GM18511 (cell line): ENCODE results near the gene PLXNA2.

Source experiments
- ATAC-seq: cut with Tn5 transposase; IDR thresholded peaks from one replicate; pipeline ENCODE4 v1.9.1; 2021; ENCODE audit warnings: mild to moderate bottlenecking, moderate library complexity; ENCODE audit not compliant: unreplicated experiment

PLXNA2 gene

DNA sequence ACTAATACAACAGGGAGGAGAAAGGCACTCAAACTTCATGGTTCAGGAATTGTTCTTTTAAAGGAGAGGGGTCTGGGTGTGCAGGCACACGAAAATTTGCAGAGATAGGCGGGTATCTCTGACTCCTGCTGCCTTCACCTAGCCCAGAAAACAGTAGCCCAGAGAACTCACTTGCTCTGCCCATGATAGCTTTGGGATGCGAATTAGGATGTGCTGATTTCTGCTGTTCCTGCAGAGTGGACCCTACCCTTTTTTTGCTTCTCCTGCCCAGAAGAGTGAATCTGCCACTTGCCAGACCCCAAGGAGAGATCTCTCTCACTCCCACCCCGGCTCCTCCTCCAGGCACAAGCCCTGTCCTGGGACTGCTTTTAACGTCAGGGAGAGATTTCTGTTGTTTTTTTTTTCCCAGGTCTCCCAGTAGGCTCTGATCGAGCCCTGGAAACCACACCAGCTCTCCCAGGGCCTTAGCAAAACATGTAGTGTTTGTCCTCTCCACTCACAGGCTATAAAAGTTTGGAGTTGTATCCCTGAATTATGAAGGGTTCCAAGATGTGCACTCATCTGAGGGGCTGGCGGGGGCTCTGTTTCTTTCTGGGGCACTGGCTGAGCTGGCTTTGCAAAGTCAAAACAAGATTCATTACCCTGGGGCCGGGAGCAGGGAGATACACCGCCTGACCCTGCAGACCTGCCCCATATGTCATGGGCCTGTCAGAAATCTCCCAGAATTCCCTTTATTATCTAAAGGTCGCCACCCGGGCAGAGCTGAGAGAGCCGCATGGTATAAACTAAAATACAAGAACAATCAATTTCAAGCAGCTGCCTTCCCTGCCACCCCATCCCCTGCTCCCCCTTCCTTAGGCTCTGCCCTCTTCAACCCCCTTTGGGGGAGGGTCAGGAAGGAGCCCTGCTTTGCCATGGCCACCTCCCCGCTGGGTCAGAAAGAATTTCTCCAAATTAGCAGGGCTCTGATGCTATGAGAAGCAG is 17.9 kb downstream of the PLXNA2 start:
- ATAC-seq, result no peak

DNA sequence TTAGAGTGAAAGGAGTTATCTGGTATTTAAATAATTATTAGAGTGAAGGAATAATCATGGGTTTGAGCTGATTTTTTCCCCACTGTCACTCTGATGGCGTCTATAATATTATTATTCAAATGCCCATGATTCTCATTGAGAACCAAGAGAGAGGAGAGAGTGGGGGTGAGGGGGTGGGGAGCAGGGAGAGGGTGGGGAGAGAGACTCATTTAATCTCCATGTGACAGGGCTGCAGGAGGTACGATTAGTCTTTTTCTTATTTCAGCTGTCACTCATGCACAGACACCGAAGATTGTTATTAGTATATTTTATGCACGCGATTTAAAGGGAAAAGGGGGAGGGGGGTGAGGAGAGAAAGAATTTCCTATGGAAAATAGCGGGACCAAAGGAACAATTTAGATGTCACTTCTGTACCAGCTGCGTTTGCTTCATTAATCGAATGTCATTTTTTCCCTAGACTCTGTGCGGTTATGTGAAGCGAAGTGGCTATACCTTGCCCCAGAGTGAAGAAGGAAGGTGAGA is 19.9 kb downstream of the PLXNA2 start:
- no peak for ATAC-seq

DNA sequence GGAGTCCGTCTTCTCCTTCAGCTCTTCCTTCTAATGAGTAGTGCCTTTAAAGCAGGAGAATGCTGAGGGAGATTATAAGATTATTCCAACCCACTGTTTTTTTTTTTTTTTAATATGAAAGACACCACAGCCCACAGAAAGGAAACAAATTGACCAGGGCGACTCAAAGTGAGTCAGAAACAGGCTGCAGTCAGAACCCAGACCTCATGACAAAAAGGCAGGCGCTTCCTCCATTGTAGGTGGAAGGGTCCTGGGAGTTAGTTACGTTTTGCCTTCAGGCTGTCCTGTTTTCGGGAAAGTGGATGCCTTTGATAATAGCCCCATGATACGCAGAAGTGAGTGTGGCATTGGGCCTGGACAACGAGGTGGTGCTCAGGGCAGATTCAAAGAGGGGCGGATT is 21.0 kb downstream of the PLXNA2 start:
- no peak for ATAC-seq

DNA sequence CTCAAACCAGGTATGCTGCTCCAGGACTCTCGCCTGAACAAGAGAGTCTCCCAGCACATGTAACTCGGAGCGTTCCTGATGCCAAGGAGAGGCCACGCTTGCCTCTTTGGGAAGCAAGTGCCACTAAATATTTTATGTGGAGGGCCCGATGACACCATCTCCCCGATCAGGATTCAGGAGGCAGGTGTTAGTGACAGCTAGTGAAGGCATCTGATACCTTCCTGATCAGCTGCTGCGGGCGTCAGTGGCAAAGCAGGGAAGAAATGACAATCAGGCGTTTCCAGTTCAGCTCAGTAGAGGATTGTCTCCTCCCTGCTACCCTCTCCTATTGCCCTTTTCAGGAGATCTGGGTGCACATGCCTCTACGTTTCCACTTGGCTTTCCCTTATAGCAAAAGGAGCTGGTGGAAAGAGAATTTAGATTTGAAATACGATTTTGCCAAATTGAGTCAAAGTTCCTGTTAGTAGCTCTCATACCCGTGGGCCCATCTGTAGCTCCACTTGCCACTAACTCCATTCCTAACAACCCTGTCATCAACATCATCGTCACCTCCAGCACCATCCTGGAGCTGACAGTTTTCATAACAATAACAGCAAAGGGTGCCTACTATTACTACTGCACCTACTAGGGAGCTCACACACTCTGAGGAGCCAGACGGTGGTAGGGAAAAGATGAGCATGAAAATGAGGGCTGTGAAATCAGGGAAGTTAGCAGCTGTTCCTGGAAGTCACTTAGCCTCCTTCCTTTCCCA is 21.6 kb downstream of the PLXNA2 start:
- ATAC-seq, result no peak

DNA sequence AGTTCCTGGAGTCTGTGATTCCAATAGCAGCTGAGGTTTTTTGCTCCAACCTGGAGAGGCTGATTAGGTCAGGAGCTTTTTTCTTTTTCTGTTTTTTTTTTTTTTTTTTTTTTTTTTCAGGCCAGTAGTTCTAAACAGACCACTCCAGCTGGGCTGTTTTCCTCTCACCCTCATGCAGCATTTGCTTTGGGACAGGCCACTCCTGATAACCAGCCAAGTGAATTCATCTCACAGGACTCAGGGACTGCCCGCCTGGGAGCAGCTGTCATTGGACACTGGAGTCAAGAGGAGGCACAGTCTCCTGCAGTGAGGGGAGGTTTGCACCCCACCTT is 22.9 kb downstream of the PLXNA2 start:
- no peak for ATAC-seq

DNA sequence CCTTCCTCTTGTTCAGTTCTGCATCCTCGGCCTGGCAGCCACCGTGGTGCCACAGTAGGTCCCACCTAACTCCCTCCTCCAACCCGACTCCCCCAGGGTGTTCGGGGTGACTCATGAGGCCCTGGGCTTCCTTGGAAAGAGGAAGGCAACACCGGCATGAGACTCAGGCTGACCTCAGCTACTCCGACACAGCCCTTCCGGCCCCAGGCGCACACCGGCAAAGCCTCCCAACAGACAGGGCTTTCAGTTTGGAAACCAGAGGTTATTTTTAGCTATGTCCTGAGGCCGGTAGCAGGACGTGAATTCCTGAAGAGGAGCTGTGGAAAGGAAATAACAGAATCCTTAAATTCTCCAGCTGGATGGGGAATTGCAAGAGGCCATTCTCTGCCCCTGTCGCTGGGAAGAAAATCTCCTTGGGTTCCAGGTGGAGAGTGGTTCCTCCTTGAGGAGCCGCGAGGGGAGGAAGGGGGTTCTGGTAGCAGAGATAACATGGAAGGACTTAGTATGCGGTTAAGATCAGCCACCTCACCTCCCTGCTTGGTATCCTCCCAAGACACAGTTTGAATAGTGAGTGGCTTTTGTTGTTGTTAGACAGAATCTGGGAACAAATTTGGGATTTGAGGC is 24.4 kb downstream of the PLXNA2 start:
- ATAC-seq, result no peak

DNA sequence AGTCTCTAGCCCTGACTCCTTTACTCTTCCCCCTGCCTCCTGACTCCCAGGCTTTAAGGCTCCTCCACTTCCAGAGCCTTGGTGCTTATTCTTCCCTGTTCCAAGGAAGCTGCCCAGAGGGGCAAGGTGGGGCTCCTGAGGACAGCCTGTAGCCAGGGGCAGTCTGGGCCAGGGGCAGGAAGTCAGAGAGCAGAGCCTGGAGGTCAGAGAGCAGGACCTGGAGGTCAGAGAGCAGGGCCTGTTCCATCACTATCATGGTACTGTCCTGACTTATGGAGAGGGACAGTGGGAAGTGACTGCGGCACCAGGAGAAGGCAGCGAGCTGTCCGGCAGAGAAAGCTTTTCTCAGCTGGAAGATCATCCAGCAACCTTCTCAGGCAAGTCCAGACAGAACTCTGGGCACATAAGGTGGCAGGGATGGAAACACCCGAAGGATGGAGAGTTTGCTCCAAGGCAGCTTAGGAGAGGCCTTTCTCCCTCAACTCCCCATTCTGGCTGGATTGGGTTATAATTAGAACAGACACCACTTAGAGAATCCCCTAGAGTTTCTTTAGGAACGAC is 25.0 kb downstream of the PLXNA2 start:
- no peak for ATAC-seq

DNA sequence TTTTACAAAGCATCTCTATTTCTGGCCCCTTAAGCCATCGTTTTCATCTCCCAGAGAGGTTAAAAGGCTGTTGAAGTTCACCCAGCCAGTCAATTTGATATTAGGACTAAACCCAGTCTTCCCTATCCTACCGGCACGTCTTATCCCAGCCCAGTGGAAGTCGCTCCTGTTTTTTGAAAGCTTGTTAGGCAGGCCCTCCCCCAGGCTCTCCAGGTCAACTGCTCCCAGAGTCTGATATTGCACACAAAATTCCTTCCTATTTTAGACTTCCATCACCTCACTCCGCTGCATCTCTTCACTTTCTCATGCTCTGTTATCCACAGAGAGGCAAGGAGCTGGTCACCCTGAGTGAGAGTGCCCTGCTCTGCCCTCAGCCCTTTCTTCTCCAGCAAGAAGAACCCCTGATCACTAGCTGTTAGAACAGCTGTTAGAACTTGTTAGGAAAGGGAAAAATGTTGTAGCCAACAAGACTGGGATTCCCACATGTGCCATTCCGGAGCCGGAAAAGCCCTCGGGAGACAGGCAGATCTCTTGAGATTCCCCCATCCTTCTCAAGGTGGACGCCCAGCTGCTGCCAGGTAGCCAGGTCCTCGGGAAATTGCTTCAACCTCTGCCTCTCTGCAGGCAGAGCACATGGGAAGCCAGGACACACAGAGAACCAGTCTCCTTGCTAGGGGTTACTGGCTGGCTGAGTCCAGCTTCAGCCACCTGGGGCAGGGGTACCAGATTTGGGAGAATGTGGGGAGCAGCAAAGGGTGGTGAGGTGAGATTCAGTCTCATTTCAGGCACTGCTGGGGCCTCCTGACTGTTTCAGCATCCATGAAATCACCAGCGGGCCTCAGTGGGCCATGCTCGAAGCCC is 25.7 kb downstream of the PLXNA2 start:
- ATAC-seq, result no peak

DNA sequence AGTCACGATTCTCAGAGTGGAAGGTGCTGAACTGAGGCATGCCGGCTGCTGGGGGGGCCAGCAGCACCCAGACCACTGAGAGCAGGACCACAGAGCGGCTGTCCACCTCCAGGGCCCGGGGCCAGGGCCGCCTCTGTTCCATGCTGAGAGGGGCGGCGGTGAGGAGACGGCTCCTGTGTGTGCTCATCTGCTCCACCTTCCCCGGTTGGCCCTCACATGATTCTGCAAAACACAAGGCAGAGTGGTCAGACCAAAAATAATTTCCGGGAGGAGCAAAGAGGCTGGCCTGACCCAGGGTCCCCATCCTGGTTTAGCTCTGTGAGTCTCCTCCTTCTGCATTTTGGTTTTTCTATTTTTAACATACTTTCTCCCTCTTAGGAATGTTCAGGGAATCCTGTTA is 26.4 kb downstream of the PLXNA2 start:
- ATAC-seq, result no peak

DNA sequence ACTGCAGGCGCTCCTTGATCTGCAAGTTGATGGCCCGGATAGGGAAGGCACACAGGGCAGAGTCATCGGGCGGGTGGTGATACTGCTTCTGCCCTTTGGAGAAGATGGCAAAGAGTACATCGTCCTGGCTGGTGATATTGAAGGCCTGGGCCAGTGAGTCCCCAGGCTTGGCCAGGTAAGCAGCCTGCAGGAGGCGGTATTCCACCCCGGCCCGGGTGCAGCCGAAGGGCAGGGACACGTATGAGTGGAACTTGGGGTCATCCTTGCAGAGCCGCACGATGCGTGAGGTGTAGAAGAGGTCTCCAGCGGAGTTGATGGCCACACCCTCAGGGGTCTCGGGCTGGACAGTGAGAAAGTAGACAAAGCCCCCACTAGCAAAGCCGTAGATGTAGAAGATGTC is 27.4 kb downstream of the PLXNA2 start:
- ATAC-seq, result no peak

DNA sequence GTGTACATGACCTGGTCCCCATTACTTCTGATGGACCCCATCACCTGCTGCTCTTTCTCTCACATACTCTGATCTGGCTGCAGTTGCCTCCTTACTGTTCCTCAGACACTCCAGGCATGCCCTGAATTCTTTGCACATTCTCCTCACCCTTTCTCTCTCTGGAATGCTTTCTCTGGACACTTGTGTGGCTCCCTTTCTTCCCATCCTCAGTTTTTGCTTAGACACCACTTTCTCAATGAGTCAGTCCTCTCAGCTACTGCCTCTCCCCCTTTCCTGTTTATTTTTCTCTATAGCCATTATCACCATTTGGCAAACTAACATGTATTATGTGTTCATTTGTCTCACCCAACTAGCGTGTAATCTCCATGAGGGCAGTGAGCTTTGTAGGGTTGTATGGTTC is 28.1 kb downstream of the PLXNA2 start:
- ATAC-seq, result no peak

DNA sequence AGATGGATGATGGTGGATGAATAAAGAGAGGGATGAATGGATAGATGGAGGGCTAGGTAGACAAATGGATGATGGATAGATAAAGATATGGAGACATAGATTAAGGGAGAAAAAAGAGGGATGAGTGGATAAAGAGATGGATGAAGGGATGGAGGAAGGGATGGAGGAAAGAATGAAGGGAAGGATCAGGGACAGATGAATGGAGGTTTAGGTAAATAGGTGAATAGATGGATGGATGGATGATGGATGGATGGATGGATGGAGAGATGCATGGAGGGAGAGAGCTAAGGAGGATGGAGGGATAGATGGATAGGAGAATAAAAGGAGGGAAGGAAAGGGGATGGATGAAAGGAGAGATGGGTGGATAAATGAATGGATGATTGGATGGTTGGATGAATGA is 28.8 kb downstream of the PLXNA2 start:
- no peak for ATAC-seq

DNA sequence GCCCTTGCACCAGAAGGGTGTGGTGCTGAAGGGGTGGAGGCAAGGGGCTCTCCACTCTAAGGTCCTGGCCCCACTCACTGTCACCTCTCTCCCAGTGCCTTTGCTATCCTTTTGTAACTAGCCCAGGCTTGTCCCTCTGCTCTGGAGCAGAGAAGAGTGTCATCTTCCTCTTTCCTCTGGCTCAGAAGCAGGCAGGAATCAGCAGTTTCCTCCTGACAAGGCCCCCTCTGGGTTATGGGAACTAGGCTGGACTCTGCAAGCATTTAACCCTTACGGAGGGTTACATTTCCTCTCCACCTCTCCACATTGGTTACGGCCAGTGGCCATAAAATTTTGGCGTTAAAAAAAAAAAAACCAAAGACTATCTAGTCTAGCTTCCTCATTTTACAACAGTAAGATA is 30.4 kb downstream of the PLXNA2 start:
- ATAC-seq, result no peak

DNA sequence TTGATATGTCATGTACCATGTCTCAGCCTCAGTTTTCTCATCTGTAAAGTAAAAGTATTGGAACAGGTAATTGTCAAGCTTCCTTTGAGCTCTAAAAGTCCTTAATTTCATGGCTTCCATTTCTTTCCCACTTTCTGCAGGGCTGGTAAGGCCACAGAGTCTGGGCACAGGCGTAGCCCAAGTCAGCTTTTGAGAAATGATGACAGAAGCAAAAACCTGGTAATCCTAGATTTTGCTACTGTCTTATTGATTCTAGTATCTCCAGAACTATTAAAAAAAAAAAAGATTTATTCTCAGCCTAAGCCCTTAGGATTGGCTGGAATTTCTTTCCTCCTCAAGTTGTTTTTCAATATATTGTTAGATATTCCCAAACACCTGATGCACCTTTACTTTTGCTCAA is 31.3 kb downstream of the PLXNA2 start:
- ATAC-seq, result no peak

DNA sequence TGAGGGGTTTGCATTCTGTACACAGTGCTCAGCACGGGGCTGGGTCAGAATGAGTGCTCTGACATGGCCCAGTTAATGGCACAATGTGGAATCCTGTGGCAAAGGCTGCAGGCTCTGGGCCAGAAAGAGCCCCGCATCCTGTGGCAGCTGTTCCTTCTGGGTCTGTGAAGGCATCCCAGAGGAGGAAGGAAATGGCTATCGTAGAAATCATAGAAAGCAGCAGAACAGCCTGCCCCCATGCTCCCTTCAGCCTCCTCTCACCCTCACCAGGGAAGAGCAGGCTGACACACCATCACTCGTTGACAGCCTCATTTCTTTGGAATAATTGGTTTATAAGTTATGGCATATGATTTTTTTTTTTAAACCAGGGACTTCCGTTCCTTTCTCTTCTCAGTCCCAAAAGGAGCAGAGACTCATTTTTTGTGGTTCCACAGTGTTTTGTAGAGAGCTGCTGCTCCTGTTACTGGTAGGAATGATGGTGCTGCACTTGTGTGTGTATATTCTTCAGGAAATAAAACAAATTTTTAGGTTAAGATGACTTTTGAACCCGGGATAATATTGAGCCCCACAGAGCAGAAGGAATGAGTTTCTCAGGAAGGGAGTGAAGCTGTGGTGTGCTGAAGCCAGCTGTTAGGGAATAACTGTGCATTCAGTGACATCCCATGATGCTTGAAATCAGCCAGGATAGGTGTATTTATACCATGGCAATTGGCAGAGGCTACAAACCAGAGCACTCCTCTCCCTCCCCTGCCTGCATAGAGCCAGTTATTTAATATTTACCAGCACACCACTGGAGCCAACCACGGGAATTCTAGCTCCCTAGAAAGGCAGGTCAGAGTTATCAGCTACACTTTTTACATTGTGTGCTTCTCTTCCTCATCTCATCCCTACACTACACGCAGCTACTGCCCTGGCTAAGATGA is 32.0 kb downstream of the PLXNA2 start:
- ATAC-seq, result no peak

DNA sequence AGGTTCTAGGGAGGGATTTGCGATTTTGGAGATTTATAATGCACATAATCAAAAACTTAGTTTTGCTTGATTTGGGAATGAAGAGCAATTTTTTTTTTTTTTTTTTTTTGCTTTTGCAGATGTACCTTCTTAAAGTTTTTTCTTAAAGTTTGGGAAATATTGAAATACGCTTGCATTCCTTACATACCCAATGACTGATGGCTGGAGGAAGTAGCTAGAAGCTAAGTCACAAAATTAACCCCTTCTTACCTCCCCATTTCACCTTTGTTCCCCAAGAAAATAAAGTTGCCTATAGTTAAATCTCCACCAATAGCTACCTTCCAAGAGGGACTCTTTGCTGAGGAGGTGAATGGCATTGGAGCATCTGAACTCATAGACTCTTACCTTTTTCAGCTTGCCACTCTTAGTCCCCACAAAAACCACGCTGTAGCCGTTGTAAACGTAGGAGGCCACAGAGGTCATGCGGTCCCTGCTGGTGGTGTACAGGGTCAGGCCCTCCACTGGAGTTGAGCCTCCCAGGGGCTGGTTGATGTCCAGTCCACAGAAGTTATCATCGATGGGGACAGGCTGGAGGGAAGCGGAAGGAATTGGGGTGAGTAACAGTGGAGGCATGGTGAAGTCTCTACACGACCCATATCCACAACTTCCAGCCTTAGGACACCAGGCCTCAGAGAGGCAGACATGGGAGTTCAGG is 34.1 kb downstream of the PLXNA2 start:
- ATAC-seq, result no peak

DNA sequence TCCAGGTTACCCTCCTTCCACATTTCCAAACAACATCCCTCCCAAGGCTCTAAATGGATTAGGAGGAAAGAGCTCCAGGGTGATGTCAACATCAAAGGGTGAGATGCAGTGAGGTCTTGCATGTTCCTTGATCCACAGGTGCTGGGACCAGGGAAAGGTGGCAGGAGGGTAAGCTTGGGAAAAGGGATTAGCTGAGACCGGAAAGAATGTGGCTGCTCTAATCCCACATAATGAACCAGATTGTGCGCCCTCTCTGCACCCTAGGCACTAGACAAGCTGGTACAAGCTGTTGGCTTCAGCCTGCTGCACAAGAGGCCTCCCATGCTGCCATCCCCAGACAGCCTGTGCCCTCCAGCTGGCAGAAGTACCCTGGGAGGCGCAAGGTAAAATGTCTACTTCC is 34.9 kb downstream of the PLXNA2 start:
- ATAC-seq, result no peak

DNA sequence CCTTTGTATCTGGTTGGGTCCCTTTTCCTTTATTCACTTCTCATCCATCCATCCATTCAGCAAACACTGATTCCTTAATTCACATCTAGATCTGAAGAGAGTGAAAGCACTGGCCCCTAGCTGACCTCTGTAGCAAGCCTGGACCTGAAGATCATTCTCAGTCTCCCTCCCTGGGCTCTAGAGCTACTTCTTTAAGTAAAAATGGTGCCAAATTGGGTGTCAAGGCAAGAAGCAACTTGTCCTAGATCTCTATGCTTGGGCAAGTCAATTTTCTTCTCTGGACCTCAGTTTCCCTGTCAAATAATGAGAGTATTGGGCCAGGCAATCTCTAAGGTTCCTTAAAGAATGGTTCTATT is 36.1 kb downstream of the PLXNA2 start:
- no peak for ATAC-seq
